Measurements from ENCODE around the gene ICAM5. TPM values are rescaled to one million over a fixed set of nuclear protein-coding genes. Genes with fewer than 3 reads are reported as not detected.

Gene ICAM5
- total and polyA plus RNA-seq, 9 of the 15 experiments (the other 6 are each of a cell fraction or from before 2014, with no cell fraction given): 0.10 to 114 (median 13.7) TPM

- TF ChIP-seq, protein P1, sequence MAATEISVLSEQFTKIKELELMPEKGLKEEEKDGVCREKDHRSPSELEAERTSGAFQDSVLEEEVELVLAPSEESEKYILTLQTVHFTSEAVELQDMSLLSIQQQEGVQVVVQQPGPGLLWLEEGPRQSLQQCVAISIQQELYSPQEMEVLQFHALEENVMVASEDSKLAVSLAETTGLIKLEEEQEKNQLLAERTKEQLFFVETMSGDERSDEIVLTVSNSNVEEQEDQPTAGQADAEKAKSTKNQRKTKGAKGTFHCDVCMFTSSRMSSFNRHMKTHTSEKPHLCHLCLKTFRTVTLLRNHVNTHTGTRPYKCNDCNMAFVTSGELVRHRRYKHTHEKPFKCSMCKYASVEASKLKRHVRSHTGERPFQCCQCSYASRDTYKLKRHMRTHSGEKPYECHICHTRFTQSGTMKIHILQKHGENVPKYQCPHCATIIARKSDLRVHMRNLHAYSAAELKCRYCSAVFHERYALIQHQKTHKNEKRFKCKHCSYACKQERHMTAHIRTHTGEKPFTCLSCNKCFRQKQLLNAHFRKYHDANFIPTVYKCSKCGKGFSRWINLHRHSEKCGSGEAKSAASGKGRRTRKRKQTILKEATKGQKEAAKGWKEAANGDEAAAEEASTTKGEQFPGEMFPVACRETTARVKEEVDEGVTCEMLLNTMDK (IDR thresholded peaks at IDR 0.05; ENCODE audit: borderline replicate concordance, insufficient read depth, low read depth, low read length, poor library complexity, severe bottlenecking): no peak
- no peak for TF ChIP-seq EWSR1 (IDR thresholded peaks at IDR 0.05; ENCODE audit: borderline replicate concordance, low read depth, partially characterized antibody)
- TF ChIP-seq TRIM28 (IDR thresholded peaks at IDR 0.05): no peak
- TF ChIP-seq RCOR1 (IDR thresholded peaks at IDR 0.05; ENCODE audit: borderline replicate concordance in 1 of 2, low read depth in 2 of 2, low read length in 2 of 2): peak; percentile 16 to 41; a peak in 1 of 4 replicates
- no peak for TF ChIP-seq HEY1 (CRISPR knock-in tag; IDR thresholded peaks at IDR 0.05; ENCODE audit: borderline replicate concordance)
- TF ChIP-seq ILF3 (IDR thresholded peaks at IDR 0.05; ENCODE audit: borderline replicate concordance): no peak
- no peak for TF ChIP-seq ZNF707 (CRISPR knock-in tag; conservative IDR thresholded peaks at IDR 0.05)
- no peak for TF ChIP-seq POLR2H (tag; IDR thresholded peaks at IDR 0.05; ENCODE audit: low read depth)
- TF ChIP-seq ZNF586 (CRISPR knock-in tag; conservative IDR thresholded peaks at IDR 0.05): no peak
- no peak for TF ChIP-seq PCBP2 (IDR thresholded peaks at IDR 0.05; ENCODE audit: low read depth, low read length, poor library complexity, severe bottlenecking)
- no peak for TF ChIP-seq GTF2E2 (tag; IDR thresholded peaks at IDR 0.05)
- no peak for TF ChIP-seq MEIS2 (IDR thresholded peaks at IDR 0.05; ENCODE audit: partially characterized antibody)
- TF ChIP-seq ATF7 (IDR thresholded peaks at IDR 0.05): peak; percentile 98
- no peak for TF ChIP-seq CREBBP (IDR thresholded peaks at IDR 0.05; ENCODE audit: low read depth, low read length)
- TF ChIP-seq U2AF2 (optimal IDR thresholded peaks at IDR 0.05; ENCODE audit: low read depth, low read length): no peak
- TF ChIP-seq BCOR (IDR thresholded peaks at IDR 0.05): no peak
- peak; percentile 100 for TF ChIP-seq CREM (IDR thresholded peaks at IDR 0.05; ENCODE audit: low read depth)
- TF ChIP-seq, protein P2, sequence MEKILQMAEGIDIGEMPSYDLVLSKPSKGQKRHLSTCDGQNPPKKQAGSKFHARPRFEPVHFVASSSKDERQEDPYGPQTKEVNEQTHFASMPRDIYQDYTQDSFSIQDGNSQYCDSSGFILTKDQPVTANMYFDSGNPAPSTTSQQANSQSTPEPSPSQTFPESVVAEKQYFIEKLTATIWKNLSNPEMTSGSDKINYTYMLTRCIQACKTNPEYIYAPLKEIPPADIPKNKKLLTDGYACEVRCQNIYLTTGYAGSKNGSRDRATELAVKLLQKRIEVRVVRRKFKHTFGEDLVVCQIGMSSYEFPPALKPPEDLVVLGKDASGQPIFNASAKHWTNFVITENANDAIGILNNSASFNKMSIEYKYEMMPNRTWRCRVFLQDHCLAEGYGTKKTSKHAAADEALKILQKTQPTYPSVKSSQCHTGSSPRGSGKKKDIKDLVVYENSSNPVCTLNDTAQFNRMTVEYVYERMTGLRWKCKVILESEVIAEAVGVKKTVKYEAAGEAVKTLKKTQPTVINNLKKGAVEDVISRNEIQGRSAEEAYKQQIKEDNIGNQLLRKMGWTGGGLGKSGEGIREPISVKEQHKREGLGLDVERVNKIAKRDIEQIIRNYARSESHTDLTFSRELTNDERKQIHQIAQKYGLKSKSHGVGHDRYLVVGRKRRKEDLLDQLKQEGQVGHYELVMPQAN (IDR thresholded peaks at IDR 0.05; ENCODE audit: borderline replicate concordance): peak; percentile 96
- peak; percentile 78 for TF ChIP-seq CREB3L1 (IDR thresholded peaks at IDR 0.05; ENCODE audit: borderline replicate concordance, low read depth)
- no peak for TF ChIP-seq ZNF398 (CRISPR knock-in tag; IDR thresholded peaks at IDR 0.05)
These were observed 37.7 kb upstream of the ICAM5 start, which contains the start of gene MRPL4 (continued) for GRCh38 chr19:10251792-10252694.

Measured in K562 (cell line).